GM12891 (cell line): ENCODE measurements around the gene ARID1B.

Experiments
- POLR2A ChIP-seq: IDR thresholded peaks from 2 replicates; pipeline ENCODE4 v1.6.1; 2011; ENCODE audit warnings: low read depth, low read length, control low read depth
- POLR2AphosphoS5 ChIP-seq: IDR thresholded peaks from 2 replicates; pipeline ENCODE4 v1.6.1; 2011; ENCODE audit warnings: low read depth, low read length, control low read depth

GRCh38 chr6:157152556-157152955 is 375.4 kb downstream of the ARID1B start:
- TF ChIP-seq POLR2AphosphoS5 (no peak), POLR2A (no peak)
